Measurements from ENCODE around the gene GYPC.
"Not testable (repeated sequence)": the region's sequence is repeated elsewhere in the genome, so short reads cannot be mapped to it uniquely, and the experiment has no call there.

Gene GYPC

GRCh38 chr2:126638746-126639145 is 17.2 kb upstream of the GYPC start:
- no peak overlapping the region for H3K9ac ChIP-seq (ENCODE audit: low read length in 2 of 2)
- no peaks in the 10 kb centered on the region for H3K4me1 ChIP-seq (ENCODE audit: control insufficient read depth, insufficient read depth, low read length)
- H3K27me3 ChIP-seq (ENCODE audit: control insufficient read depth in 1 of 2, insufficient read depth in 2 of 2, low read length in 2 of 2), result no peaks in the 10 kb centered on the region
- H3K27ac ChIP-seq (ENCODE audit: low read length), result no peak overlapping the region
- H3K4me3 ChIP-seq (ENCODE audit: low read length in 2 of 2), result no peak overlapping the region
- no peaks in the 10 kb centered on the region for H3K9me3 ChIP-seq (ENCODE audit: control insufficient read depth in 2 of 2, low read length in 2 of 2)
- no peaks in the 10 kb centered on the region for H3K36me3 ChIP-seq (ENCODE audit: control insufficient read depth in 2 of 2, insufficient read depth in 2 of 2, low read length in 2 of 2)

- Histone ChIP-seq H3K4me3 (ENCODE audit: low read length in 2 of 2) (no peak overlapping the region), H3K27ac (ENCODE audit: low read length) (no peak overlapping the region), H3K27me3 (ENCODE audit: control insufficient read depth in 1 of 2, insufficient read depth in 2 of 2, low read length in 2 of 2) (no peaks in the 10 kb centered on the region), H3K9ac (ENCODE audit: low read length in 2 of 2) (no peak overlapping the region), H3K36me3 (ENCODE audit: control insufficient read depth in 2 of 2, insufficient read depth in 2 of 2, low read length in 2 of 2) (no peaks in the 10 kb centered on the region), H3K9me3 (ENCODE audit: control insufficient read depth in 2 of 2, low read length in 2 of 2) (no peaks in the 10 kb centered on the region), H3K4me1 (ENCODE audit: control insufficient read depth, insufficient read depth, low read length) (no peaks in the 10 kb centered on the region)
These were observed 16.7 kb upstream of the GYPC start for GRCh38 chr2:126639276-126639675.

GRCh38 chr2:126641294-126641693 is 14.7 kb upstream of the GYPC start:
- not testable (repeated sequence) for H3K9me3 ChIP-seq (ENCODE audit: control insufficient read depth in 2 of 2, low read length in 2 of 2); H3K36me3 ChIP-seq (ENCODE audit: control insufficient read depth in 2 of 2, insufficient read depth in 2 of 2, low read length in 2 of 2); H3K27ac ChIP-seq (ENCODE audit: low read length); H3K4me1 ChIP-seq (ENCODE audit: control insufficient read depth, insufficient read depth, low read length); H3K9ac ChIP-seq (ENCODE audit: low read length in 2 of 2); H3K27me3 ChIP-seq (ENCODE audit: control insufficient read depth in 1 of 2, insufficient read depth in 2 of 2, low read length in 2 of 2); H3K4me3 ChIP-seq (ENCODE audit: low read length in 2 of 2)

- Histone ChIP-seq H3K36me3 (ENCODE audit: control insufficient read depth in 2 of 2, insufficient read depth in 2 of 2, low read length in 2 of 2) (no peaks in the 10 kb centered on the region), H3K27ac (ENCODE audit: low read length) (no peak overlapping the region), H3K27me3 (ENCODE audit: control insufficient read depth in 1 of 2, insufficient read depth in 2 of 2, low read length in 2 of 2) (no peaks in the 10 kb centered on the region), H3K4me1 (ENCODE audit: control insufficient read depth, insufficient read depth, low read length) (no peaks in the 10 kb centered on the region), H3K4me3 (ENCODE audit: low read length in 2 of 2) (no peak overlapping the region), H3K9me3 (ENCODE audit: control insufficient read depth in 2 of 2, low read length in 2 of 2) (no peaks in the 10 kb centered on the region), H3K9ac (ENCODE audit: low read length in 2 of 2) (no peak overlapping the region)
These were observed 13.9 kb upstream of the GYPC start for GRCh38 chr2:126642031-126642430.

GRCh38 chr2:126643431-126643830 is 12.5 kb upstream of the GYPC start:
- Histone ChIP-seq H3K36me3 (ENCODE audit: control insufficient read depth in 2 of 2, insufficient read depth in 2 of 2, low read length in 2 of 2) (no peaks in the 10 kb centered on the region), H3K27me3 (ENCODE audit: control insufficient read depth in 1 of 2, insufficient read depth in 2 of 2, low read length in 2 of 2) (no peaks in the 10 kb centered on the region), H3K9me3 (ENCODE audit: control insufficient read depth in 2 of 2, low read length in 2 of 2) (no peaks in the 10 kb centered on the region), H3K4me1 (ENCODE audit: control insufficient read depth, insufficient read depth, low read length) (no peaks in the 10 kb centered on the region), H3K9ac (ENCODE audit: low read length in 2 of 2) (no peak overlapping the region), H3K4me3 (ENCODE audit: low read length in 2 of 2) (no peak overlapping the region), H3K27ac (ENCODE audit: low read length) (no peak overlapping the region)

GRCh38 chr2:126643972-126644371 is 12.0 kb upstream of the GYPC start:
- Histone ChIP-seq H3K4me3 (ENCODE audit: low read length in 2 of 2) (no peak overlapping the region), H3K27ac (ENCODE audit: low read length) (no peak overlapping the region), H3K9me3 (ENCODE audit: control insufficient read depth in 2 of 2, low read length in 2 of 2) (no peaks in the 10 kb centered on the region), H3K36me3 (ENCODE audit: control insufficient read depth in 2 of 2, insufficient read depth in 2 of 2, low read length in 2 of 2) (no peaks in the 10 kb centered on the region), H3K27me3 (ENCODE audit: control insufficient read depth in 1 of 2, insufficient read depth in 2 of 2, low read length in 2 of 2) (no peaks in the 10 kb centered on the region), H3K4me1 (ENCODE audit: control insufficient read depth, insufficient read depth, low read length) (no peaks in the 10 kb centered on the region), H3K9ac (ENCODE audit: low read length in 2 of 2) (no peak overlapping the region)

- Histone ChIP-seq H3K9me3 (ENCODE audit: control insufficient read depth in 2 of 2, low read length in 2 of 2) (no peaks in the 10 kb centered on the region), H3K4me1 (ENCODE audit: control insufficient read depth, insufficient read depth, low read length) (no peaks in the 10 kb centered on the region), H3K4me3 (ENCODE audit: low read length in 2 of 2) (no peak overlapping the region), H3K27me3 (ENCODE audit: control insufficient read depth in 1 of 2, insufficient read depth in 2 of 2, low read length in 2 of 2) (no peaks in the 10 kb centered on the region), H3K9ac (ENCODE audit: low read length in 2 of 2) (no peak overlapping the region), H3K27ac (ENCODE audit: low read length) (no peak overlapping the region), H3K36me3 (ENCODE audit: control insufficient read depth in 2 of 2, insufficient read depth in 2 of 2, low read length in 2 of 2) (no peaks in the 10 kb centered on the region)
These were observed 11.2 kb upstream of the GYPC start for GRCh38 chr2:126644630-126645191.

- Histone ChIP-seq H3K4me1 (ENCODE audit: control insufficient read depth, insufficient read depth, low read length) (no peaks in the 10 kb centered on the region), H3K27ac (ENCODE audit: low read length) (no peak overlapping the region), H3K27me3 (ENCODE audit: control insufficient read depth in 1 of 2, insufficient read depth in 2 of 2, low read length in 2 of 2) (no peaks in the 10 kb centered on the region), H3K9me3 (ENCODE audit: control insufficient read depth in 2 of 2, low read length in 2 of 2) (no peaks in the 10 kb centered on the region), H3K4me3 (ENCODE audit: low read length in 2 of 2) (no peak overlapping the region), H3K36me3 (ENCODE audit: control insufficient read depth in 2 of 2, insufficient read depth in 2 of 2, low read length in 2 of 2) (no peaks in the 10 kb centered on the region), H3K9ac (ENCODE audit: low read length in 2 of 2) (no peak overlapping the region)
These were observed 10.7 kb upstream of the GYPC start for GRCh38 chr2:126645211-126645618.

GRCh38 chr2:126646026-126646425 is 9.9 kb upstream of the GYPC start:
- Histone ChIP-seq H3K27ac (ENCODE audit: low read length) (no peak overlapping the region), H3K4me1 (ENCODE audit: control insufficient read depth, insufficient read depth, low read length) (no peaks in the 10 kb centered on the region), H3K27me3 (ENCODE audit: control insufficient read depth in 1 of 2, insufficient read depth in 2 of 2, low read length in 2 of 2) (no peaks in the 10 kb centered on the region), H3K4me3 (ENCODE audit: low read length in 2 of 2) (no peak overlapping the region), H3K36me3 (ENCODE audit: control insufficient read depth in 2 of 2, insufficient read depth in 2 of 2, low read length in 2 of 2) (no peaks in the 10 kb centered on the region), H3K9me3 (ENCODE audit: control insufficient read depth in 2 of 2, low read length in 2 of 2) (no peaks in the 10 kb centered on the region), H3K9ac (ENCODE audit: low read length in 2 of 2) (no peak overlapping the region)

- not testable (repeated sequence) for H3K27ac ChIP-seq (ENCODE audit: low read length); H3K9ac ChIP-seq (ENCODE audit: low read length in 2 of 2); H3K36me3 ChIP-seq (ENCODE audit: control insufficient read depth in 2 of 2, insufficient read depth in 2 of 2, low read length in 2 of 2); H3K27me3 ChIP-seq (ENCODE audit: control insufficient read depth in 1 of 2, insufficient read depth in 2 of 2, low read length in 2 of 2); H3K9me3 ChIP-seq (ENCODE audit: control insufficient read depth in 2 of 2, low read length in 2 of 2); H3K4me1 ChIP-seq (ENCODE audit: control insufficient read depth, insufficient read depth, low read length); H3K4me3 ChIP-seq (ENCODE audit: low read length in 2 of 2)
These were observed 8.1 kb upstream of the GYPC start for GRCh38 chr2:126647714-126648344.

- H3K36me3 ChIP-seq (ENCODE audit: control insufficient read depth in 2 of 2, insufficient read depth in 2 of 2, low read length in 2 of 2); H3K27ac ChIP-seq (ENCODE audit: low read length); H3K27me3 ChIP-seq (ENCODE audit: control insufficient read depth in 1 of 2, insufficient read depth in 2 of 2, low read length in 2 of 2); H3K9ac ChIP-seq (ENCODE audit: low read length in 2 of 2); H3K4me3 ChIP-seq (ENCODE audit: low read length in 2 of 2); H3K4me1 ChIP-seq (ENCODE audit: control insufficient read depth, insufficient read depth, low read length); H3K9me3 ChIP-seq (ENCODE audit: control insufficient read depth in 2 of 2, low read length in 2 of 2): not testable (repeated sequence)
These were observed 7.6 kb upstream of the GYPC start for GRCh38 chr2:126648345-126648786.
